Measurements from ENCODE around the gene TMTC1.
A peak's percentile ranks its signal among the peaks of the same experiment; 100 is the strongest.

The TMTC1 gene

GRCh38 chr12:29781188-29781587 lies 2.6 kb downstream of the TMTC1 start:
- no peak for FAIRE-seq
- DNase-seq (ENCODE audit: low spot score): no peak

GRCh38 chr12:29780084-29780483 lies 3.7 kb downstream of the TMTC1 start:
- DNase-seq (ENCODE audit: low spot score) (no peak), FAIRE-seq (no peak)

- no peak for FAIRE-seq
Measured at GRCh38 chr12:29778531-29778930, 5.2 kb downstream of the TMTC1 start.

GRCh38 chr12:29773076-29773475 lies 10.7 kb downstream of the TMTC1 start:
- FAIRE-seq: no peak

More at GRCh38 chr12:29778531-29778930, 5.2 kb downstream of the TMTC1 start:
- no peak for DNase-seq (ENCODE audit: low spot score)

GRCh38 chr12:29771786-29772185 lies 12.0 kb downstream of the TMTC1 start:
- DNase-seq (ENCODE audit: low spot score): no peak
- FAIRE-seq: no peak

More at GRCh38 chr12:29773076-29773475, 10.7 kb downstream of the TMTC1 start:
- DNase-seq (ENCODE audit: low spot score): no peak

GRCh38 chr12:29771165-29771564 lies 12.6 kb downstream of the TMTC1 start:
- DNase-seq (ENCODE audit: low spot score) (no peak), FAIRE-seq (no peak)

GRCh38 chr12:29769162-29769858 lies 14.4 kb downstream of the TMTC1 start:
- FAIRE-seq: no peak
- DNase-seq (ENCODE audit: low spot score): no peak

GRCh38 chr12:29768372-29768771 lies 15.4 kb downstream of the TMTC1 start:
- no peak for FAIRE-seq
- no peak for DNase-seq (ENCODE audit: low spot score)

- peak; percentile 70 for FAIRE-seq
- no peak for DNase-seq (ENCODE audit: low spot score)
Measured at GRCh38 chr12:29763301-29763683, 20.4 kb downstream of the TMTC1 start.

GRCh38 chr12:29762637-29763300 lies 21.0 kb downstream of the TMTC1 start:
- DNase-seq (ENCODE audit: low spot score): no peak
- peak; percentile 55 for FAIRE-seq

GRCh38 chr12:29759950-29760349 lies 23.8 kb downstream of the TMTC1 start:
- DNase-seq (ENCODE audit: low spot score) (no peak), FAIRE-seq (no peak)

GRCh38 chr12:29756741-29757390 lies 26.9 kb downstream of the TMTC1 start:
- FAIRE-seq (no peak), DNase-seq (ENCODE audit: low spot score) (no peak)

- DNase-seq (ENCODE audit: low spot score) (no peak), FAIRE-seq (no peak)
Measured at GRCh38 chr12:29754235-29755189, 29.2 kb downstream of the TMTC1 start.

- no peak for FAIRE-seq
- no peak for DNase-seq (ENCODE audit: low spot score)
Measured at GRCh38 chr12:29752121-29752520, 31.6 kb downstream of the TMTC1 start.

GRCh38 chr12:29751676-29752075 lies 32.1 kb downstream of the TMTC1 start:
- FAIRE-seq: no peak
- DNase-seq (ENCODE audit: low spot score): no peak

GRCh38 chr12:29750928-29751220 lies 32.9 kb downstream of the TMTC1 start:
- no peak for DNase-seq (ENCODE audit: low spot score)
- FAIRE-seq: no peak

- no peak for FAIRE-seq
- DNase-seq (ENCODE audit: low spot score): no peak
Measured at GRCh38 chr12:29750131-29750927, 33.4 kb downstream of the TMTC1 start.

GRCh38 chr12:29744365-29744764 lies 39.4 kb downstream of the TMTC1 start:
- FAIRE-seq: no peak
- no peak for DNase-seq (ENCODE audit: low spot score)

- FAIRE-seq: no peak
- no peak for DNase-seq (ENCODE audit: low spot score)
Measured at GRCh38 chr12:29743801-29744200, 39.9 kb downstream of the TMTC1 start.

GRCh38 chr12:29743077-29743476 lies 40.7 kb downstream of the TMTC1 start:
- DNase-seq (ENCODE audit: low spot score): no peak
- no peak for FAIRE-seq

- no peak for DNase-seq (ENCODE audit: low spot score)
- FAIRE-seq: no peak
Measured at GRCh38 chr12:29742646-29743045, 41.1 kb downstream of the TMTC1 start.
